SU-DHL-6 (cell line): ENCODE results near the gene CLUH.

Source experiments
- EZH2phosphoT487 ChIP-seq: fragments of 200-600 bp; sonication (generic), shearing (Covaris generic); conservative IDR thresholded peaks from 2 replicates; pipeline ENCODE4 v1.6.1; 2018; ENCODE audit warnings: mild to moderate bottlenecking, antibody characterized with exemption, low read length, moderate library complexity, mixed read lengths
- TF ChIP-seq, protein P1 (sequence below): fragments of 200-600 bp; sonication (generic); IDR thresholded peaks from one replicate; pipeline ENCODE4 v1.5.1; 2017; ENCODE audit warnings: antibody characterized with exemption, mild to moderate bottlenecking, low read length, moderate library complexity; ENCODE audit not compliant: insufficient read depth, poor library complexity, severe bottlenecking

DNA sequence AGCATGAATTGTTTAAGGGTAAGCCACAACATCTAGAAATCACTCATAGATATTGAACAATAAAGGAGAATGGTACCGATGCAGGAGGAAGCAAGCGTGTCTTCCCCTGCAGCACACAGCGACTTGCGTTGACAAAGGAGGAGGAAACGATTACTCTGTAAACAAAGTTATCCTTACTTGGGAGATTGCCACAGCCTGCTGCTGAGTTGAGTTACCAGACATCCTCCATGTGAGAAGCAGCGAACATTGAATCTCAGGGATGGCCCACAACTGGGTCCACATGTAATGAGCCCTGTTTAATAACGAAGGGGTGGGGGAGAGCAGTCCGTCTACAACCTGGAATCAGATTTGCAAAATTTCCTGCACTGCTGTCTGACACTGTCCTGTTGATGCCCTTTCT, 27.7 kb downstream of the CLUH start:
- TF ChIP-seq, protein P1, sequence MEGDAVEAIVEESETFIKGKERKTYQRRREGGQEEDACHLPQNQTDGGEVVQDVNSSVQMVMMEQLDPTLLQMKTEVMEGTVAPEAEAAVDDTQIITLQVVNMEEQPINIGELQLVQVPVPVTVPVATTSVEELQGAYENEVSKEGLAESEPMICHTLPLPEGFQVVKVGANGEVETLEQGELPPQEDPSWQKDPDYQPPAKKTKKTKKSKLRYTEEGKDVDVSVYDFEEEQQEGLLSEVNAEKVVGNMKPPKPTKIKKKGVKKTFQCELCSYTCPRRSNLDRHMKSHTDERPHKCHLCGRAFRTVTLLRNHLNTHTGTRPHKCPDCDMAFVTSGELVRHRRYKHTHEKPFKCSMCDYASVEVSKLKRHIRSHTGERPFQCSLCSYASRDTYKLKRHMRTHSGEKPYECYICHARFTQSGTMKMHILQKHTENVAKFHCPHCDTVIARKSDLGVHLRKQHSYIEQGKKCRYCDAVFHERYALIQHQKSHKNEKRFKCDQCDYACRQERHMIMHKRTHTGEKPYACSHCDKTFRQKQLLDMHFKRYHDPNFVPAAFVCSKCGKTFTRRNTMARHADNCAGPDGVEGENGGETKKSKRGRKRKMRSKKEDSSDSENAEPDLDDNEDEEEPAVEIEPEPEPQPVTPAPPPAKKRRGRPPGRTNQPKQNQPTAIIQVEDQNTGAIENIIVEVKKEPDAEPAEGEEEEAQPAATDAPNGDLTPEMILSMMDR, result no peak
- TF ChIP-seq EZH2phosphoT487, result no peak
